NCI-H345 (cell line): ENCODE data around the gene TERT.

Source experiments
- DNase-seq: peaks from one replicate; lab custom pipeline; 2025; lab: John Stamatoyannopoulos, UW

Gene TERT

GRCh38 chr5:1219098-1219767, 75.6 kb downstream of the TERT start:
- DNase-seq: no peak

DNA sequence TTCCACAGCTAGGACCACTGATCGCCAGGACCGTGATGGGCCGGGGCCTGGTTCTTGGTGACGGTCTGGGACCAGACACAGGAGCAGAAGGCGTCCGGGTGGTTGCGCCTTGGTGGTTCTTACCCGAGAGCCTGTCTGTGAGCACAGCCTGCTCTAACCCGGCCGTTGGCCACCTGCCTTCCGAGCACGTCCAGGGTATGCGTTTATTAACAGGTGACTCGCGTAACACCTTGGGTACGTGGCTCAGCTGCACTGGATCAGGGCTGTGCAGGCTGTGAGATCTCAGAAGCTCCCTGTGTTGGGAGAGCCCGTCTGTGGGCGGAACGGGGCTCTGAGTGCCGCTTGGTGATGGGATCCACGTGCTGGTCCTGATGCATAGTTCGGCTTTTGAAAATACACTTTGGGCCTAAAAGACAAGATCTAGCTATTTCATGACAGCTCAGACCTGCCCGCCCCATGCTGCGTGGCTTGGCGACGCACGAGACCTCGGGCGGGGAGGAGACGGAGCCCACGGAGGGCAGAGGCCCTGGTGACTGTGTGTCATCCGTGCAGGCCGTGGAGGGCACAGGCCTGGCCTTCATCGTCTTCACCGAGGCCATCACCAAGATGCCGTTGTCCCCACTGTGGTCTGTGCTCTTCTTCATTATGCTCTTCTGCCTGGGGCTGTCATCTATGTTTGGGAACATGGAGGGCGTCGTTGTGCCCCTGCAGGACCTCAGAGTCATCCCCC, 76.4 kb downstream of the TERT start:
- no peak for DNase-seq

- DNase-seq: peak; percentile 19
These were observed 77.2 kb downstream of the TERT start for GRCh38 chr5:1217596-1218206.

DNA sequence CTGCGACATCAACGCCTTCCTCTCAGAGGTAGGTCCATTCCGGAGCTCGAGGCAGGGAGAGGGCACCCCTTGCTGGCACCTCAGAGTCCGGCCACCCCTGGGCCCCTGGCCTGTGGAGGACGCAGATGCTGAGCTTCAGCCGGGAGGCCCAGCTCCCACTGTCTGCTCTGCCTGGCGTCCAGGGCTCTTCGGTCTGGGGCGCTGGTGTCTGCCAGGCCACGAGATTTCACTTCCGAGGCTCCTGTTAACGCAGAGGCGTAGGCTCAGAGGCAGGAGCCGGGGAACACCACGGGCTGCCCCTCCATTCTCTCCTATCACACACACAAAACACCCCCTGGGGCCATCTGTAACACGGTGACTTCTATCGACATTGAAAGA, 78.0 kb downstream of the TERT start:
- DNase-seq: no peak

GRCh38 chr5:1216211-1216917, 78.5 kb downstream of the TERT start:
- no peak for DNase-seq

DNA sequence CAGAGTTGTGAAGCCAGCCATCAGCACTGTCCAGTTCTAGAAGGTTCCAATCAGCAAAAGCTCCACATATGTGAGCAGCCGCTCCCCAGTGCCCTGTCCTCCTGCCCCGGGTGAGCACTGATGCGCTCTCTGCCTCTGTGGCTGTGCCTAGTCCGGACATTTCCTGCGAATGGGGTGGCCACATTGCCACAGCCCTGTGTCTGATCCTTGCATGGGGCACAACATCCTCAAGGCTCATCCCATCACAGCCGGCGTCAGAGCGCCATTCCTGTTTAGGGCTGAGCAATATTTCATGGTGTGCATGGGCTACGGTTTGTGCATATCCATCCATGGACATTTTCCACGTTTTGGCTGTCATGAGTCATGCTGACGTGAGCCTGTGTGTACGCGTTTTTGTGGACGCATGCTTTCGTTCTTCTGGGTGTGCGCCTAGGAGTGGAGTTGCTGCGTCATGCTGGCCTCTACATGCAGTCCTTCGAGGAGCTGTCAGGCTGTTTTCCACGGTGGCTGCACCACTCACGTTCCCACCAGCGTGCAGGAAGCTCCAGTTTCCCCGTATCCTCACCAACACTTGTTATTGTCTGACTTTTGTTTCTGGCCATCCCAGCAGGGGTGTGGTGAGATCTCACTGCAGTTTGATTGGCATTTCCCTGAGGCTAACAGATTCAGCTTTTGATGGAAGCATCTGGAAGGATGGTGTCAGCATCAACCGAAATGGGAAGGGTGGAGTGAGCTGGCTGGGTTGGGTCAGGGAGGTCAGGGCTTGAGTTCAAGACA, 79.4 kb downstream of the TERT start:
- DNase-seq: no peak

- peak; percentile 79 for DNase-seq
These were observed 80.0 kb downstream of the TERT start for GRCh38 chr5:1214936-1215220.

- DNase-seq: no peak
These were observed 80.5 kb downstream of the TERT start for GRCh38 chr5:1214163-1214935.

DNA sequence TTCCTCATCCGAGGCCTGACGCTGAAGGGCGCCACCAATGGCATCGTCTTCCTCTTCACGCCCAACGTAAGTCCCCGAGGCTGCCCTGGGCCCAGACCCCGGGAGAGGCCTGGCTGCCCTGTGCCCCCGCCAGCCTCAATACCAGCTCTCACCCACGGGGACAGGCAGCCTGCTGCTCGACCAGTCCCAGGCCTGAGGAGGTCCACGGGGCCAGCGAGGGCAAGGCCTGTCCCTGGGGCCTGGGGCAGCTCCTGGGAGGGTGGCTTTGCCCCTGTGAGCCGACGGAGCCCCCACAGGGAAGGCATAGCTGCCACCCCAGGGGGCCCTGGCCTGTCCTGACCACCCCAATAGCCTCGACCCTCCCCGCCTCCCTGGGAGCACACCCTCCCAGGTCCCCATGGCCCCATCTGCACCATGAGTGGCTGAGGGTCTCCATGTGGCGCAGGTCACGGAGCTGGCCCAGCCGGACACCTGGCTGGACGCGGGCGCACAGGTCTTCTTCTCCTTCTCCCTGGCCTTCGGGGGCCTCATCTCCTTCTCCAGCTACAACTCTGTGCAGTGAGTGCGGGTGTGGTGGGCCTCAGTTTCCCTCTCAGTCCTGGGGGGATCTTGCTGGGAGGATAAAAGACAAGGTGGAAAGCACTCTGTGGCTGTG, 81.2 kb downstream of the TERT start:
- no peak for DNase-seq

- no peak for DNase-seq
These were observed 82.0 kb downstream of the TERT start for GRCh38 chr5:1212881-1213280.

DNA sequence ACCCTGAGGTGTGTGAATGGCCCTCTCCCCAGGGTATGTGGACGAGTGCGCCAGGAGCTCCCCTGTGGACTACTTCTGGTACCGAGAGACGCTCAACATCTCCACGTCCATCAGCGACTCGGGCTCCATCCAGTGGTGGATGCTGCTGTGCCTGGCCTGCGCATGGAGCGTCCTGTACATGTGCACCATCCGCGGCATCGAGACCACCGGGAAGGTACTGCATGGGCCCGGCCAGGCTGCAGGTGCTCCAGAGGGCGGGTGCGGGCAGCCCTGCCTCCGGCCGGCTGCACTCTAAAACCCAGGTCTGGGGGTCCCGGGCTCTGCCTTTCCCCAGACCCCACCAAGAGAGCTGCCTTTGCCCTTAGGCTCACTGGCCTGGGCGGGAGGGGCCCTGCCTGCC, 82.6 kb downstream of the TERT start:
- no peak for DNase-seq

GRCh38 chr5:1211701-1212100, 83.2 kb downstream of the TERT start:
- DNase-seq: no peak

GRCh38 chr5:1210832-1211251, 84.0 kb downstream of the TERT start:
- DNase-seq: no peak

- DNase-seq: no peak
These were observed 84.7 kb downstream of the TERT start for GRCh38 chr5:1209896-1210776.

GRCh38 chr5:1209489-1209852, 85.4 kb downstream of the TERT start:
- DNase-seq: no peak

DNA sequence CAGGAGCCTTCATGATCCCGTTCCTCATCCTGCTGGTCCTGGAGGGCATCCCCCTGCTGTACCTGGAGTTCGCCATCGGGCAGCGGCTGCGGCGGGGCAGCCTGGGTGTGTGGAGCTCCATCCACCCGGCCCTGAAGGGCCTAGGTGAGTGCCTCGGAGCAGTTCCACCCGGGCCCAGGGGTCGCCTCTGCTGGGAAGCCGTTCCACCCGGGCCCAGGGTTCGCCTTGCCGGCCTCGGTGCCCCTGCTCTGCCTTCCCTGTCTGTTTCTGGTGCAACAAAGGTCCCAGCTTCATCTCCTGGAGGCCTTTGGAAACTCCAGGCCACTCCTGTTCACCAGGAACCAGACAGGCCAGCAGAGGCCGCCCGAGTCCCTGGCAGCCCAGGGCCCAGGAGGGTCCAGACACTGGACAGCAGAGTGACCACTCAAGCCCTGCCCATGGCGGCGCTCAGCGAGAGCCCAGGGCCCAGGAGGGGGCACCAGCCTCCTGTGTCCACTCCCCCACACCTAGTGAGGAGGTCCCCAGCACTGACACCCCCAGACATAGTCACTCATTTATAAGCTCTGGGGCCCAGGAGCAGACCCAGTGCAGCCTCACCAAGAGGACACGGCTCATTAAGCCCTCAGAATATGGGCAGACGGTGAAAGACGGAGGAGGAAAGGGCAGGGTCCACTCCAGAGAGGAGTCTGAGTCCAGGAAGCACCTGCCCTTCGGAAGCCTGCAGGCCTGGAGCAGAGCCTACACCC, 86.0 kb downstream of the TERT start:
- peak; percentile 12 for DNase-seq

DNA sequence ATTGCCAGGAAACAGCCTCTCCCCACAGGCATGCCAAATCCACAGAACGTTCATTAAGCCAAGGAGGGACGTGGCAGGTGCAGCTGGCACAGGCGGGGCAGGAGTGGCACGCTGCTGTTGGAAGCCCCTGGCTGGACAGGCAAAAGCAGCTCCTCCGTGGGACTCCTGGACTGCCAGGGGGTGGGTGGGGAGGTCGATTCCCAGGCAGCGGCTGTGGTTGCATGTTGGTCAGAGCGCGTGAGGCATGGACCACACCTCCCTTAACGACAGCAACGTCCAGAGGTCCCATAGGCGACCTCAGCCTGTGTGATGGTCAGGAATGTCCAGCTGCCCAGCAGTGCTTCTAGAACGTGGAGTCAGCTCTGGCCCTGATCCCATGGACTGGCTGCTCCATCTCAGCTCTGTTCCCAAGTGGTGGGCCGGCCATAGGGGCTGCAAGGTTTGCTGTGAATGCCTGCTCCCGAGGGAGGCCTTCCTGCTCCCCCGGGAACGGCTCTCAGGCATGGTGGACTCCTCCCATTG, 86.6 kb downstream of the TERT start:
- no peak for DNase-seq

GRCh38 chr5:1207555-1207954, 87.3 kb downstream of the TERT start:
- DNase-seq: no peak
